NCI-H1436 (cell line): Measurements from ENCODE around the gene UCHL3.
"Not testable (repeated sequence)": the region's sequence is repeated elsewhere in the genome, so short reads cannot be mapped to it uniquely, and the experiment has no call there.

Source experiments
- DNase-seq: peaks from one replicate; lab custom pipeline; 2025; lab: John Stamatoyannopoulos, UW

UCHL3 gene

DNA sequence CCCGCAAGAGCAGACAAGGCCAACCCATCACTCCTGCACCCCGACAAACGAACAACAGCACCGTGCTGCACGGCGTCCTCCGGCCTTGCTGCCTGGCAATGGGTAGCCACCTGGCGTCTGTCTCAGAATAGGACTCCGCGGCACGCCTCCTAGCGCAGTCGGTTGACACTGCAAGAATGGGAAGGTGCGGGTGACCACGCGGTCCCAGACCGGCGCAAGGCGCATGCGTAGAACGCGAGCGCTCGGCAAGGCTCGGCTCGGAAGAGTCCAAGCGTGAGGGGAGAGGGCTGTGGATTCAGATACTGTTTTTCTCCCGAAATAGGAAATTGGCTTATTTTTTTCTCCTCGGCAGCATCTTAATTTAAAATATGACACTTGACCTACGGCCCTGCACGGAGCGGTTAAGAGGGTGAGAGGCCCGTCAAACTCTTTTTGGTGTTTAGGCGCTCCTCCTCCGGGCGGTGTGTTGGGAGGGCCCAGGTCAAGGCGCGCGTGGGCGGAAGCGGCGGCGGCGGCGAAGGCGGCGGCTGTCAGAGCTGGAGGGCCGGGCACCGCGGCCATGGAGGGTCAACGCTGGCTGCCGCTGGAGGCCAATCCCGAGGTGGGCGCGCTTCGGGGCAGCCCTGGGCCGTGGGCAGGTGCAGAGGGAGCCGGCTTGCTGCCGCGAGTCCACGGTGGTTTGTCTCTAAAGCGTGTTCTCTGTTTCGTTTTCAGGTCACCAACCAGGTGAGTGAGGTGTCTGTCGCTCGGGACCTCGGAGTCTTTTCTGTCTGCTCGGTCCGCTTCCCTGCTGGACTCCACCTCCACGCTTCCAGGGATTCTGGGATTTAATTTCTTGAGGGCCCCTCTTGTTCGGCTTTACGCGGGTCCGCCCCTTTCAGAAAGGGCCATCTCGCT lies at the start of gene UCHL3:
UCHL3 (plus strand) TSS at position 530 of the 897 bp plus-strand sequence; CDS start at position 560, 30 bp downstream.
- DNase-seq, result peak; percentile 97

DNA sequence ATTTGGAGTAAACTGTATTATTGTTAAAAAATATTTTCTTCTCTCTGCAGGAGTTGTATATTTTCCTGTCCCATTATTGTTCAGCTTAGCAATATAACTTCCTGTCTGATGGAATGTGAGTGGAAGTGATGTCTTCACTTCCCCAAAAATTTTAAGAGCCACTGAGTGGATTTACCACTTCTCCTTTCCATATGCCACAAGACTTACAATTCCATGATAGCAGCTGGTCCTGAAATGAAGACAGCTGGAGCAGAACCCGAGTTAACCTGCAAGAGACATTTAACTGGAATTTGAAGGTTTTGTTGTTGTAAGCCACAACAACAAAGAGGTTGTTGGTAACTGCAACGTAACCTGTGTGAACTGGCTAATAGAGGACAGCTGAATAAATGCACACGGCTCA lies 44.3 kb upstream of the UCHL3 start:
- DNase-seq, result no peak

DNA sequence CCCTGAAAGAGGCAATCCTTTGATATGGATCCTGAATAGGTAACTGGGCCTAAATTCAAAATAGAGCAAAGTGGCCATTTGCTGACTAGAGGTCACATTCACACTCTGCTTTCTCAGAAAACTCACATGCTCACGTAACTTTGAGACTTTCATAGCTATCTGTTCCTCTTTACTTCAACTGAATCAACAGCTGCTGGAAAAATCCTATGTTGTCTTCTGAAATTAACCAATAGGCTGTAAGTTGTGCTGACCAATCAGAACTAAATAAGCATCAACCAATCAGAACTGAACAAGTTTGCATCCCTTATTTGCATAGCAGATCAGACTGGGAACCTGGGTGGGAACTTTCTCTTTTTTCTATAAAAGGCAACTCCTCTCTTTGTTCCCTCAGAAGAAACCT lies 43.6 kb upstream of the UCHL3 start:
- DNase-seq, result no peak

DNA sequence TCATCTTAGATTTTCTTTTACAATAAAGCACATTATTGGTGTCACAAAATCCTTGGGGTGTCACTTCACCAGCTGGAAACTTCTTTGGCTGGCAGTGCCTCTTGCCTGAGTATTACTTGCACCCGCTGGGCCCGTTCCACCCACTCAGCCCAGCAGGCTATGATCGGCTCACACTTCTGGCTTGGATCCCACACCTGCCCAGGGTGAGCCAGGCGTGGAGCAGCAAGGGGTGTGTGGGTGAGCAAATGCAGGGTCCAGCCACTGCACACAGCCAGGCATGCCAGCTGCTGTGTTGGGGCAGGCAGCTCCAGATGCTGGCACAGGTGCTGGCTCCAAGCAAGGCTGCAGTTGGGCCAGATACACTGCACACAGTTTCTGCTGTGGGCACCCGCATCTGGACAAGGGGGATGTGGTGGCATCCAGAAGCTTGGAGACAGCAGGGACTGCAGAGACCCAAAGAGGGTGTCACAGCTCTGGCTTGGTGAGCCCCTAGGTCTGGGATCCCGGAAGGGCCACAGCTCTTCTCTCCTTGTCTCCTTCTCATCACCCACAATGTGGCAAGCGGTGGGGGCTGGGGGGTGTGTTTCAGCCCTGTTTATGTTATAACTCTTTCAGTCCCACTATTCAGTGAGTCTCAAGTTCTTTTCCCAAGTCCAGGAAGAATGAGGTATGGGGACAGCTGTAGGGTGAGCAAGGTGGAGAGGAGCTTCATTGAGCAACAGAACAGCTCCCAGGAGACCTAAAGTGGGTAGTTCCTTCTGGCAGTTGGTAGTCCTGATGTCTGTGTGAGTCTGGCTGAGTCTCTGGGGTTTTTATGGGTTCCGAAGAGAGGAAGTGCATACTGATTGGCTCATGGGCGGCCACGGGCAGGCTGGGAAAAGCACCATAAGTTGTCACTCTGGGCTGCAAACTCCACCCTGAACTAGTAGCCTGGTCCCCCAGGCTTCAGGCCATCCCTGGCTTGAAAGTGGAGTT lies 42.3 kb upstream of the UCHL3 start:
- no peak for DNase-seq

DNA sequence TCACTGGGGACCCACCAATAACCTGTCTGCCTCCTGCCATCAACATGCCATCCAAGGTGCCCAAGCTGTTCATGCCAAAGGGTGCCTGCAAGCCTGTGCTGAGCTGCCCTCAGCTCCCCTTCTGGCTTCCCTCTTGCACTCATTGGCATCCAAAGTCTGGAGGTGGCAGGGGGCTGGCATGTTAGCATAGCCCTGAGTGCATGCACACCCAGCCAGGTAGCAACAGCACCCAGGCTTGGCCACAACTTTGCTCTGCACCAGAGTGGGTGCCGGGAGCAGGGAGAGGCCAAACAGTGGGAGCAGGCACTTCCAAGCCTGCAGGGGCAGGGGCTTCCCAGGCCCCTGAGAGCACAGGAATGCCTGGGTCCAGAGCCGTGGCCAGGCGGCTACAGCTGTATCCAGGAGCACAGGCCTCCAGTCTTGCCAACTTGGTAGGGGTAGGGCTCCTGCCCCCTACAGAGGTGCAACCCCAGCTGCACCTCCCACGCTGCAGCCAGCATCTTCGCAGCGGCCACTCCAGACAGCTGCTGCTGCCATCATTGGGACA lies 41.5 kb upstream of the UCHL3 start:
- no peak for DNase-seq

DNA sequence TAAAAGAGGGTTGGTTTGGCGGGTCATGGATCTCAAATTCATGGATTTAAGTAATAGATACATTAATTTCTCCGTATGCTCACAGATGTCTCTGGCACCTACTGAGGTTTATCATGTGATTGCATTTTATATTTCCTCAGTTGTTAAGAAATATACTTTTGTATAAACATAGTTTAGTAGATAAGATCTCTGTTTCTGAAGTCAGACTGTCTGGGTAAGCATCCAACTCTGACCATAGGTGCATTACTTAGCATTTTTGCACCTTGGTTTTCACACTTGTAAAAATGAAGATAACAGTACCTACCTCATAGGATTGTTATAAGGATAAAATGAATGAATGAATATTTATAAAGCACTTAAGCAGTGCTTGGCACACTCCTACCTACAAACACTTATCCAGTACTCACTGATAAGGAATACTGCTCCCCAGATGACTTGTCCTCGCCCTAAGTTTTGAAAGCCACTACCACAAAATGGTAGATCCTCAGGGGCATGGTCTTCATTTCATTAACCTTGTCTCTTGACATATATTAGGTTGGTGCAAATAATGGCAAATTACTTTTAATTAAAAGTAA lies 38.5 kb upstream of the UCHL3 start:
- no peak for DNase-seq

DNA sequence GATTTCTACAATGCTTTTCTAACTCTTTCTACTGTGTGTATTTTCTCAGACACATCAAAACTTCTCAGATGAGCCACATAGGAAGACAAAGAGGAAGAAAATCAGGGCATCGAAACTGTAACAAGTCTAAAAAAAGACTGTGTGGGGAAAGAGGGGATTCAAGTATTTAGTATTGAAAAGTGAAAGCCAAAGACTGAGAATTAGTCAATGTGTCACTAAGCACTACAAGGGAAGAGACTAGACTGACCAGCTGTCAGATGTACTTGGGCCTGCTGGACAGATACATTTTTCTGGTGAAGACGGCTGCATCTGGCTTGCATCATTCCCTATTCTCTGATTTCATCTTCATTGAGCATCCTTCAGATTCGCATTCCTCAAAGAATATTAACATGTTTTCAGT lies 37.3 kb upstream of the UCHL3 start:
- no peak for DNase-seq

DNA sequence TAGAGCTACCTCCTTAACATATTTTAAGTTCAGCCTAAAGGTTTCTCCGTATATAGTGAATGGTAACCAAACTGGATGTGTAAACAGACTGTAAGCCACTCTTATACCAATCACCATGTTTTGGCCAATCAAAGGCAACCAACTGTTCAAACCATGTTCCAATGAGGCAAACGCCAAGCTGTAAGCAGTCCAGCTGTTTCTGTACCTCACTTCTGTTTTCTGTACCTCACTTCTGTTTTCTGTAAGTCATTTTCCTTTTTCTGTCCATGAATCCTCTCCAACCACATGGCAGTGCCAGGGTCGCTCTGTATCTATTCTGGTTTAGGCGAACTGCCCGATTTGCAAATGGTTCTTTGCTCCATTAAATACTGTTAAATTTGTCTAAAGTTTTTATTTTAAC lies 36.3 kb upstream of the UCHL3 start:
- no peak for DNase-seq

DNA sequence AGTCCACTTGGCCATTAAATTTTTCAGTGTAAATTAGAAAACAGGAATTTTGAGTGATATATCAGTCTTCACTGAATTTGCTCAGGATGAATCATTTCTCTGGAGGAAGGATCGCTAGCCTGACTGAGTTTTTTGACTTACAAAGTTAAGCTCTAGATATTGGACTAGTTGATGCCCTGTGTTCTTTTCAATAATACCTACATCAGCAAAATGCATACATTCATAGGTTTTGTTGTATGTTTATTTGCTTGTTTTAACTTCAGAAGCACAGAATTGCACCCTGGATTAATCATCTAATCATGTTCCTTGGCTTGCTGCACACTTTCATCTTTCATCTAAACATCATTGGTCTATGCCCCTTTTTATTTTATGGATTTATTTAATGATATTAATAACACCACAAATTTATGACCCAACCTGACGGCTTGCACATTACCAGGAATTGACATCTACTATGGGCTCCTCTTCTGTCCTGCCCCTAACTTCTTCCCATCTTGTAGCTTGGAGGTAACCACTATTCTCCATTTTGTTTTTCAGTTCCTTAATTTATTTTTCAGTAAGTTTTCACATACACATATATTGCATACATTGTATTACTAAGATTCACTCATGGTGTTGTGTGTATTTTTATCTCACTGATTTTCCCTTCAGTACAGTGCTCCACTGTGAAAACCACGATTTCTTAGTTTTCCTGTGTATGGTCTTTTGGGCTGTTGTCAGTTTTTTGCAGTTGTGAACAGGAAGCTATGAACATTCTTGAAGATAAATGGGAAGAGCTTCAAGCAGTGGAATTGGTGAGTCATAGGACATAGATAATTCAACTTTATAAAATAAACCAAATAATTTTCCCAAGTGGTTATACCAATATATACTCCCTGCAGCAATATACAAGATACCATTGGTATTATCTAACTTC lies 35.3 kb upstream of the UCHL3 start:
- DNase-seq, result no peak

DNA sequence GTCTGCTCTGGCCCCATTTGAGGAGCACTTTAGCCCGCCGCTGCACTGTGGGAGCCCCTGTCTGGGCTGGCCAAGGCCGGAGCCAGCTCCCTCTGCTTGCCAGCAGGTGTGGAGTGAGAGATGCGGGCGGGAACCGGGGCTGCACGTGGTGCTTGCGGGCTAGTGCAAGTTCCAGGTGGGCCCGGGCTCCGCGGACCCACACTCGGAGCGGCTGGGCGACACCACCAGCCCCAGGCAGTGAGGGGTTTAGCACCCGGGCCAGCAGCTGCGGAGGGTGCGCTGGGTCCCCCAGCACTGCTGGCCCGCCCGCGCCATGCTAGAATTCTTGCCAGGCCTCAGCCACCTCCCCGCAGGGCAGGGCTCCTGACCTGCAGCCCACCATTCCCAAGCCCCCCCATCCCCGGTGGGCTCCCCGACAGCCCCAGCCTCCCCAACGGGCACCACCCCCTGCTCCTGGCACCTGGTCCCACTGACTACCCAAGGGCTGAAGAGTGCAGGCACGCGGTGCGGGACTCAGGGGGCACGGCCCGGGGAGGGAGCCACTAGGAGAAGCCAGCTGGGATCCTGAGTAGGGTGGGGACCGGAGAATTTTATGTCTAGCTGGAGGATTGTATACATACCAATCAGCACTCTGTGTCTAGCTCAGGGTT lies 31.0 kb upstream of the UCHL3 start:
- no peak for DNase-seq

DNA sequence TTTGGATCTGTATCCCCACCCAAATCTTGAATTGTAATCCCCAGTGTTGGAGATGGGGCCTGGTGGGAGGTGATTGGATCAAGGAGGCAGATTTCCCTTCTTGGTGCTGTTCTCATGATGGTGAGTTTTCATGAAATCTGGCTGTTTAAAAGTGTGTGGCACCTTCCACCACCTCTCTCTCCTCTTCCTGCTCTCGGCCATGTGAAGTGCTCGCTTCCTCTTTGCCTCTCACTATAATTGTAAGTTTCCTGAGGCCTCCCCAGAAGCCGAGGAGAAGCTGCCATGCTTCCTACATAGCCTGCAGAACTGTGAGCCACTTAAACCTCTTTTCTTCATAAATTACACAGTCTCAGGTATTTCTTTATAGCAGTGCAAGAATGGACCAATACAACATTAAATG lies 27.6 kb upstream of the UCHL3 start:
- no peak for DNase-seq

DNA sequence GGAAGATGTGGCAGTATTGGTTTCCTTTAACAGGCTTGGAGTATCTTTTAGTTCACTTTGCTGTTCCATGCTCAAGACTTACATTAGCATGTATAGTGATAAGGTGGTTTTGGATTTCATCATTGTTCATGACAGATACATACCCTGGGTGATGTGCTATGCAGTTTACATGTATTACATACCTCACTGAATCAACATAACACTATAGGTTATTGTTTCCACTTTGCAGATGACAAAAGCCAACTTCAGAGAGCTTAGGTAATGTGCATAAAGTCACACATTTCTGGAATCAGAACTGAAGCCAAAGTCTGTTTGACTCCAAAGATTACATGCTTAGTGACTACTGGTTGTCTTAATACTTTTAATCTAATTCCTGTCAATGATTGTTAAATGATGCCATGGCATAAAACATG lies 19.0 kb upstream of the UCHL3 start:
- no peak for DNase-seq

DNA sequence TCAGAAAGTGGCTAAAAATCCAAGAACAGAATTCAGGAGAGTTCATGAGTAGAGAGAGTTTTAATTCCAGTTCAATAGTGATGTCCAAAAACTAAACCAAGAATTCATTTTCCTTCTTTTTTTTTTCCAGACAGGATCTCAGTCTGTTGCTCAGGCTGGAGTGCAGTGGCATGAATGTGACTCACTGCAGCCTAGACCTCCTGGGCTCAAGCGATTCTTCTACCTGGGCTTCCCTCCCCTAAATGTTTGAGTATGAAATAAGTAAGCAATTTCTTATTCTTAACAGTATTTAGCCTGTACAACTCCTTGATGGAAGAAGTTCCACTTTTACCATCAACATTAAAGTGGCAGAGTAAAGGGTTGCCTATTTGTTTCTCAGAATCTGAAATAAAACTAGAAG lies 15.7 kb upstream of the UCHL3 start:
- no peak for DNase-seq

DNA sequence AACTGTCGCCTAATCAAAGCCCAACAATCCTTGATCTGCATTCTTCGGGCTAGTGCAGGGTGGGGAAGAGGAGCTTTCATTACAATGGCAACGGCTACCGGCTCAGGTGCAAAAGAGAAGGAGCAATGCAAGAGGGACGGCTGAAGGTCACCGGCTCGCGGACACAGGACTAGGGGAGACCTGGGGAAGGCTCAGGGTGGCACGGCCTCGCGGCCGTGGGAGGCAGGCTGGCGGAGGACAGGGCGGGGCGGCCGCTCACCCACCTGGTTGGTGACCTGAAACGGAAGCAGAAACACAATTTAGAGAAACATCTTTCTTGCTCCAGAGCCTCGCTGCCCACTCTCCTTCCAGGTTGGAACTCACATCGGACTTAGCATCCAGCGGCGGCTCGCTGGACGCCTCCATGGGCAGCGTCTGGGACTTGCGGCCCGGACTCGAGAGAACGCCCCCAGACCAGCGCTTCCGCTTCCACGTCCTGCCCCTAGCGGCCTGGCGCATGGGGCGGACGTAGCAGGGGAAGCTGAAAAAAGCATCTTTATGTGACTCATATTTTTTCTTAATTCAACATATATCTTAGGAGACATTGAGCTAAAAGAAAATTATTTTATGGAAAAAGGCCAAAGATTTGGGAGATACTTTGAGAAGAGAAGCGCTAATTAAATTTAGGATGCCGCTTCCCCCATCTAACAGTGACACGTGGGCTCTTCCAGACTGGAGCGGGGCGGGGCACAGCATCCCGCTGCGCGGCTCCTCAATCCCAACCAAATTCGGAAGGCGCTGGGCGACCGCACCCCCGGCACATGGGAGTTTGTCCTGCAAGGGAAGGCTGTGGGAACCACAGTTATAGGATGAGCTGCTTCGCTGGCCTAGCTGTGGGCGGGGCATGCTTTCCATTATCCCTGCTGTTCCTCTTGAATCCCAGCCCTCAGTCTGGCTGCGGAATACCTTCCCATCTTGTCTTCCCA lies 11.9 kb upstream of the UCHL3 start, which contains the start of gene COMMD6:
COMMD6 (minus strand) TSS at position 441 of the 965 bp plus-strand sequence; CDS start at position 405, 36 bp downstream.
- DNase-seq, result peak; percentile 81

DNA sequence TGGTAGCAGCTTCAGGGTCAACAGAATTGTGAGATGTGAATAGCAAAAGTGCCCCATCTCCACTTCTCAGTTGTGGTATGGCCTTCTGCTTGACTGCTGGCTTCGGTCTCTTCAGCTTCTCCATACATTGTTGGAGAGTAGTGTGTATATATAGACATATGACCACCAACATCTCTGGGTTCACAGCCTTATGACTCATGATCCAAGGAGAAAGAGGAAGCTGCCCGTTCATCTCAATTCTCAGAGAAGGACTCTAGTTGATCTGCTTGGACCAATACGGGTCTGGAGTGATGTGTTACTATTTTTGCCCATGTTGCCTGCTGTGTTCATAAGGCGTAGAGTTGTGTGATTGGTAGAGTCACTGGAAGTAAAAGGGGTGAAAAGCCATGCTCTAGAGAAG lies 8.3 kb upstream of the UCHL3 start:
- no peak for DNase-seq

DNA sequence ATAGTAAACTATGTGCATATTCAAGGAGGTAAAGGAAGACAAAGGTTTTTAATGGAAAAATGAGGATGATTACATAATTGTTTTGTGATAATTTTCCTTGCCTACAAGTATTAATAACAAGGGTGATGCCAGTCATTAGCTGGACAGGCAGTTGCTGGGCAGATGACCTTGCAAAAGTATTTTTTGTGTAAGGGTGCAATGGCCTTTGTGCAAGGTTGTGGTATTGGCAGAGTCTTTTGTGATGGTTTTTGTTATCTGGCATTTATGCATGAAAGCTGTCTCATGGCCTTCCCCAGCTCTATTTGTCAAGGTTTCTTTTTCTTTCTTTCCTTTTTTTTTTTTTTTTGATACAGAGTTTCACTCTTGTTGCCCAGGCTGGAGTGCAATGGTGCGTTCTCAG lies 7.6 kb upstream of the UCHL3 start:
- DNase-seq, result no peak

DNA sequence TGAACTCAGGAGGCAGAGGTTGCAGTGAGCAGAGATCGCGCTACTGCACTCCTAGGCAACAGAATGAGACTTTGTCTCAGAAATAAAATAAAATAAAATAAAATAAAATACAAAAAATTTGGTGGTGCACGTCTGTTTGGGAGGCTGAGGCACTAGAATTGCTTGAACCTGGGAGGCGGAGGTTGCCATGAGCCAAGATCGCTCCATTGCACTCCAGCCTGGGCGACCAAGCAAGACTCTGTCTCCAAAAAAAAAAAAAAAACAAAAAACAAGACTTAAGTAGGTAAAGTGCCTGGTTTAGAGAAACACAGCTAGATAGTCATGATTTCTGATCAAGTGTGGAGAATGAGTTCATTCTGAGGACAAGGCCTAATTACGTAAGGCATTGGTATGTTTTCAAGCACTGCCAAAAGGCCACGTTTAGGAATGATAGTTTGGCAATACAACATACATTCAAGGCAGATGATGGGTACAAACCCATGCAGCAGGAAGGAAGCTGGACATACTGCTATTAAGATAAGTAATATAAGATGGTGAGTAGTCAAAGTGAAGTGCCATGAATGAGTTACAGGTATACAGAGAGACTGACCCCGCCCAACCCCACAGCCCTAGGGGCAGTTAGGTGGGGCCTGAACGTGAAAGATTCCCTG lies 4.8 kb upstream of the UCHL3 start:
- DNase-seq, result no peak

DNA sequence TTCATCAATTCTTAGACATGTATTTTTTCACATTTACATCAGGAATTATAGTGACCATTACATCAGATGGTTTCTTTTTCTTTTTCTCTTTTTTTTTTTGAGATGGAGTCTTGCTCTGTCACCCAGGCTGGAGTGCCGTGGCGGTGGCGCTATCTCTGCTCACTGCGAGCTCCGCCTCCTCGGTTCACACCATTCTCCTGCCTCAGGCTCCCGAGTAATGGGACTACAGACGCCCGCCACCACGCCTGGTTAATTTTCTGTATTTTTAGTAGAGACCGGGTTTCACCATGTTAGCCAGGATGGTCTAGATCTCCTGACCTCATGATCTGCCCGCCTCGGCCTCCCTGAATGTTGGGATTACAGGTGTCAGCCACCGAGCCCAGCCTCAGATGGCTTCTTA lies 4.2 kb upstream of the UCHL3 start:
- not testable (repeated sequence) for DNase-seq

DNA sequence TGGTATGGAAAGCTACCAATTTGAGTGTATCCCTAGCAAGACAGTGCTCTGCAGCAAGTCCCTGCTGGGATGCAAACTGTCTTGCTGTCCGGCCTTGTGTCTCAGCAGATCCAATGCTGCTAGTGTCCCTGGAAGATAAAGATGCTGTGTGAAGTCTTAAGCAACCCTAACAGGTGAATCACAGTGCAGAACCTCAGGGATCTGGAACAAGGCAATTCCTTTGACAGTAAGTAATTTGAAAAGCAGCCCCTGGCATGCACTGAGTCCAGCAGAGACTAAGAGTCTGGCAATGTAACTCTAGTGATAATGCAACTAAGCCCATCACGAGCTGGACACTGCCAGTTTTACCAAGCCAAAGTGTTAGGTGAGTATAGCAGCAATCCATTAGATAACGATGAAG lies 1.7 kb upstream of the UCHL3 start:
- DNase-seq, result no peak
